ENCODE data around the gene FAM237B.
A peak's percentile ranks its signal among the peaks of the same experiment; 100 is the strongest.
"Not testable (repeated sequence)": the region's sequence is repeated elsewhere in the genome, so short reads cannot be mapped to it uniquely, and the experiment has no call there.

FAM237B gene

GRCh38 chr7:90320801-90321494 lies at the start of gene FAM237B:
Gene FAM237B (minus strand): TSS chr7:90321304. CDS start chr7:90319748, 1,556 bp downstream.
- no peak for TF ChIP-seq CTCF (IDR thresholded peaks at IDR 0.05; ENCODE audit: extremely low read depth, missing control alignments)
- no peak for DNase-seq (ENCODE audit: low spot score)

DNA sequence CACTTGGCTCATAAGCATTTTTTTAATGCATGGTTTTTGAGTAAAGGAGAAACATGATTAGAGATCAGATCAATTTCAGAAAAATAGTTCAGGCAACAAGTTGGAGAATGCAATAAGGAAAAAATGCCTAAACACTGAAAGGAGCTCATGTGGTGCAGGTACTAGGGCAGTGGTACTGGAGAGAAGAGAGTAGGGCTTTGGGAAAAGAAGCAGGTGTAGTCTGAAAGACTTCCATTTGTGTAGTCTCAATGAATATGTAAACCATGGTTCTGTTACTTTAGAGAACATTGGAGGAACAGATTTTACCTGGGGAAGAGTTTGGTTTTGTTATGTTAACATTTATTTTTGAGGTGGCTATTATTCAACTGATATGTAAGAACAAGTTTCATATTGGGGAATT lies 30.9 kb upstream of the FAM237B start:
- no peak for DNase-seq (ENCODE audit: low spot score)
- no peak for TF ChIP-seq CTCF (IDR thresholded peaks at IDR 0.05; ENCODE audit: extremely low read depth, missing control alignments)

DNA sequence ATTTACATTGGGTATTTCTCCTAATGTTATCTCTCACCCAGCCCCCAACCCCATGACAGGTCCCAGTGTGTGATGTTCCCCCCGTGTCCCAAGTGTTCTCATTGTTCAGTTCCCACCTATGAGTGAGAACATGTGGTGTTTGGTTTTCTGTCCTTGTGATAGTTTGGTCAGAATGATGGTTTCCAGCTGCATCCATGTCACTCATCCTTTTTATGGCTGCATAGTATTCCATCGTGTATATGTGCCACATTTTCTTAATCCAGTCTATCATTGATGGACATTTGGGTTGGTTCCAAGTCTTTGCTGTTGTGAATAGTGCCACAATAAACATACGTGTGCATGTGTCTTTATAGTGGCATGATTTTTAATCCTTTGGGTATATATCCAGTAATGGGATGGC lies 28.9 kb upstream of the FAM237B start:
- not testable (repeated sequence) for DNase-seq (ENCODE audit: low spot score)

- no peak for TF ChIP-seq CTCF (IDR thresholded peaks at IDR 0.05; ENCODE audit: extremely low read depth, missing control alignments)
- no peak for DNase-seq (ENCODE audit: low spot score)
Measured at GRCh38 chr7:90349305-90349704, 28.2 kb upstream of the FAM237B start.

- no peak for DNase-seq (ENCODE audit: low spot score)
Measured at GRCh38 chr7:90347759-90348158, 26.7 kb upstream of the FAM237B start.

GRCh38 chr7:90346336-90347125 lies 25.4 kb upstream of the FAM237B start, which contains the start of gene GTPBP10:
Gene GTPBP10 (plus strand): TSS chr7:90346716. CDS start chr7:90346742, 26 bp downstream.
- peak; percentile 84 for TF ChIP-seq CTCF (IDR thresholded peaks at IDR 0.05; ENCODE audit: extremely low read depth, missing control alignments)
- peak; percentile 92 for DNase-seq (ENCODE audit: low spot score)

More at GRCh38 chr7:90347759-90348158, 26.7 kb upstream of the FAM237B start:
- TF ChIP-seq CTCF (IDR thresholded peaks at IDR 0.05; ENCODE audit: extremely low read depth, missing control alignments): no peak

- no peak for TF ChIP-seq CTCF (IDR thresholded peaks at IDR 0.05; ENCODE audit: extremely low read depth, missing control alignments)
- no peak for DNase-seq (ENCODE audit: low spot score)
Measured at GRCh38 chr7:90345595-90346335, 24.7 kb upstream of the FAM237B start.

Data from GM20000 (cell line).